ENCODE results near the gene ZBTB18. TPM values are rescaled to one million over a fixed set of nuclear protein-coding genes. Genes with fewer than 3 reads are reported as not detected.

ZBTB18 gene
- total and polyA plus RNA-seq, 2 of the 4 experiments (the other 2 are of a cell fraction), result 10.0 to 16.0 TPM

- H2AK5ac ChIP-seq (ENCODE audit: low read depth, low read length), result no peak overlapping the region
- no peak overlapping the region for H2BK5ac ChIP-seq (ENCODE audit: low read depth, low read length, poor library complexity, severe bottlenecking)
- ATAC-seq (ENCODE audit: low read depth), result no peak
- intact Hi-C loops (cut with micrococcal nuclease) (no loop called here), in situ Hi-C loops (cut with MboI; ENCODE audit: low sequenced_read_pairs) (loop anchor here (25.0 kb wide), 1 partner anchor 197 kb away; no protein-coding TSS in a partner anchor), dilution Hi-C loops (cut with HindIII; ENCODE audit: low sequenced_read_pairs, unreplicated experiment) (no loop called here)
- H2AFZ ChIP-seq (replicated peaks; ENCODE audit: low read length, poor library complexity), result no peak overlapping the region
- H2BK15ac ChIP-seq (ENCODE audit: low read depth, low read length), result no peak overlapping the region
- CTCF ChIA-PET, result interaction anchor here (0.6 to 0.7 kb wide), 2 partner anchors 15 to 352 kb away, joined by 3 read pairs; no protein-coding TSS in a partner anchor
- no peak overlapping the region for H2BK20ac ChIP-seq (ENCODE audit: low read depth, low read length)
- H3K27me3 ChIP-seq (ENCODE audit: control insufficient read depth, insufficient read depth, low read length), result no peaks in the 10 kb centered on the region
- H3K36me3 ChIP-seq (ENCODE audit: control insufficient read depth, insufficient read depth, low read length), result no peaks in the 10 kb centered on the region
- no peak overlapping the region for H3K4ac ChIP-seq (ENCODE audit: low read depth, low read length)
- TF ChIP-seq POLR2A (IDR thresholded peaks at IDR 0.05; ENCODE audit: low read depth, low read length), result no peak
- TF ChIP-seq MXI1 (IDR thresholded peaks at IDR 0.05; ENCODE audit: borderline replicate concordance, low read depth, low read length), result no peak
- TF ChIP-seq USF2 (IDR thresholded peaks at IDR 0.05; ENCODE audit: low read depth, low read length), result no peak
- TF ChIP-seq NFE2L2 (IDR thresholded peaks at IDR 0.05; ENCODE audit: low read depth, low read length), result no peak
- TF ChIP-seq RAD21 (IDR thresholded peaks at IDR 0.05; ENCODE audit: low read length), result no peak
- no peak for TF ChIP-seq CHD1 (IDR thresholded peaks at IDR 0.05; ENCODE audit: low read depth, low read length)
- TF ChIP-seq MAZ (IDR thresholded peaks at IDR 0.05; ENCODE audit: borderline replicate concordance, low read depth, low read length), result no peak
- no peak for TF ChIP-seq BHLHE40 (IDR thresholded peaks at IDR 0.05; ENCODE audit: low read depth, low read length)
- no peak for TF ChIP-seq RCOR1 (IDR thresholded peaks at IDR 0.05; ENCODE audit: insufficient replicate concordance, low read length)
- TF ChIP-seq MAFK (IDR thresholded peaks at IDR 0.05; ENCODE audit: low read depth, low read length), result no peak
- TF ChIP-seq RFX5 (IDR thresholded peaks at IDR 0.05; ENCODE audit: low read depth, low read length), result no peak
- no peak for TF ChIP-seq CTCF (conservative IDR thresholded peaks at IDR 0.05; ENCODE audit: low read depth, low read length)
- no peak for TF ChIP-seq SMC3 (IDR thresholded peaks at IDR 0.05; ENCODE audit: low read depth, low read length)
- TF ChIP-seq CEBPB (IDR thresholded peaks at IDR 0.05; ENCODE audit: low read depth, low read length), result no peak
- no peak for TF ChIP-seq ELK1 (IDR thresholded peaks at IDR 0.05; ENCODE audit: borderline replicate concordance, low read depth, low read length)
- peaks cover 7% of the 10 kb centered on the region for H3K4me1 ChIP-seq (ENCODE audit: control insufficient read depth, insufficient read depth, low read length)
- no peak overlapping the region for H4K8ac ChIP-seq (ENCODE audit: low read depth in 2 of 2, low read length in 2 of 2)
- no peak overlapping the region for H4K91ac ChIP-seq (ENCODE audit: insufficient read depth, low read depth, low read length)
- no peak overlapping the region for H3K23ac ChIP-seq (ENCODE audit: low read depth, low read length)
- no peak overlapping the region for H3K9ac ChIP-seq (ENCODE audit: low read depth, low read length)
- 0 out of 2 replicates have a peak, but pooled peaks cover 2% of the 10 kb centered on the region for H3K9me1 ChIP-seq (ENCODE audit: insufficient read depth, low read length)
- H3K14ac ChIP-seq (replicated peaks; ENCODE audit: low read depth, low read length), result no peak overlapping the region
- no peak overlapping the region; the same call in 1 of the 2 replicates for H3K18ac ChIP-seq (ENCODE audit: low read depth, low read length)
- no TSS peak for BruUV-seq (replicated peaks)
- no peak overlapping the region for H3K56ac ChIP-seq (ENCODE audit: extremely low read depth, insufficient read depth, low read length)
- no peak overlapping the region for H3K4me2 ChIP-seq (ENCODE audit: low read depth, low read length)
- no peaks in the 10 kb centered on the region for H3K79me1 ChIP-seq (ENCODE audit: low read depth in 1 of 2, low read length in 2 of 2)
- H3K27ac ChIP-seq (ENCODE audit: insufficient read depth, low read length), result no peak overlapping the region
- H4K5ac ChIP-seq (ENCODE audit: low read depth, low read length), result no peak overlapping the region
- H4K20me1 ChIP-seq (ENCODE audit: insufficient read depth, low read length), result no peaks in the 10 kb centered on the region
- no peak overlapping the region for H2AK9ac ChIP-seq (replicated peaks; ENCODE audit: low read depth, low read length, poor library complexity)
- no peaks in the 10 kb centered on the region for H3K9me3 ChIP-seq (ENCODE audit: control insufficient read depth, insufficient read depth, low read length)
- POLR2A ChIA-PET (ENCODE audit: unreplicated experiment), result no interaction called here
- WGBS, 2 experiments (ENCODE audit: extremely low coverage in 2 of 2, insufficient read length in 1 of 2), result no CpG with 5 or more reads among the region's 9 CpGs
- DNase-seq, result peak; percentile 11
- no peak overlapping the region; the same call in 1 of the 2 replicates for H2BK120ac ChIP-seq (ENCODE audit: low read depth, low read length)
- H3K4me3 ChIP-seq (ENCODE audit: insufficient read depth, low read depth, low read length), result no peak overlapping the region
Observed at GRCh38 chr1:244065063-244065793, 14.1 kb downstream of the ZBTB18 start.

Data from IMR-90 (cell line).